Fibroblast of skin of left quadriceps (primary cell): ENCODE measurements around the gene RNGTT.
A peak's percentile ranks its signal among the peaks of the same experiment; 100 is the strongest.
"Not testable (repeated sequence)": the region's sequence is repeated elsewhere in the genome, so short reads cannot be mapped to it uniquely, and the experiment has no call there.

Experiments
- DNase-seq, 2 experiments: peaks; one replicate each; pipeline ENCODE4 v3.0.0-alpha.2; 2013; ENCODE audit warnings: low read depth in 2 of 2

The RNGTT gene

DNA sequence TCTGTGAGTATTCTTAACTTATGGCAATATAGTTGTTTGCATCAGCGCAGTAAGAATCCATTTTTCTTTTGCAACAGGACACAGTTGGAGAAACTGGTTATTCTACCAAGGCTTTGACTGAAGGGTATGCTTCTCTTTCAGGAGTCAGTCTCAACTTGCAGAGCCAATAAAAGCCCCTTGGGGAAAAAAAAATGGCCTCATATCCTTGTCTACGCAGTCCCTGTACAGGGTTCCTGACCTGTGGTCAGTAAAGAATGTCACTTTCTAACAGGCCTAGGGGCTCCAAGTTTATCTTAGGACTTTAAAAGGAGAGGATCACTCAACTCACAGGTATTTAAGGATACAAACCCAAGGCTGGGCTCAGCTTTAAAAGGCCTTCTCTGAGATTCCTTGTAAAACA, 6.9 kb upstream of the RNGTT start:
- no peak for DNase-seq

- DNase-seq = not testable (repeated sequence)
Observed at GRCh38 chr6:88969255-88969654, 5.8 kb upstream of the RNGTT start.

DNA sequence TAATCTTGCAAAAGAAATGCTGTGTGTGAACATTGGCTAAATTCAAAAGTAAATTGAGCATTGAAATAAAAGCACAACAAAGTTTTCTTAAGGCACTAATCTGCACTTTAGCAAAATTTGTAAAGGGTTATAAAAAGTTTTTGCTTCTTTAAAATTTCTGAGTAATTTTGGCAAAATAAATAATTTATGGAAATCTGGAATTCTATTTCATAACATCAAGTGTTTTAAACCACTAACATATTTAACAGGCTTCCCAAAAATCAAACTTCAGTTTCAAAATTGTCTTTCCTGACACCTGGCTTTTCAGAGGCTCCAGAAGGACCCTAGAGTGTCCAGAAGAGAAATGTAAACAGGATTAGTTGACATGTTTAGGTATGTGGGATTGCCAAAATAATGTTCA, 4.5 kb upstream of the RNGTT start:
- no peak for DNase-seq

DNA sequence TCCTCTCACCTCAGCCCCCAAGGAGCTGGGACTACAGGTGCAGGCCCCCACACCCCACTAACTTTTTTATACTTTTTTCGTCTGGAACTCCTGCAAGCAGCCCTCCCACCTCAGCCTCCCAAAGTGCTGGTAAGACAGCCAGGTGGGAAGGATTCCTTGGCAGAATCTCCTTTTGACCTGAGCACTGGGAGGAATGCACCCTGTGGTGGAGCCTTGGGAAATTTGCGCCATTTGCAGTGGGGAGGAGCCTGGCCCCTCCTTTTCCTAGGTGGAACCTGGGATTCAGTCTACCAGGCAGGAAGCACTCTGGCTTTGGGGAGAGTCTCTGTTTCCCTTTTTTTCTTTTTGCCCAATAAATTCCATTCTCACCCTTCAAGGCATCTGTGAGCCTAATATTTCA, 2.3 kb upstream of the RNGTT start:
- DNase-seq = no peak

DNA sequence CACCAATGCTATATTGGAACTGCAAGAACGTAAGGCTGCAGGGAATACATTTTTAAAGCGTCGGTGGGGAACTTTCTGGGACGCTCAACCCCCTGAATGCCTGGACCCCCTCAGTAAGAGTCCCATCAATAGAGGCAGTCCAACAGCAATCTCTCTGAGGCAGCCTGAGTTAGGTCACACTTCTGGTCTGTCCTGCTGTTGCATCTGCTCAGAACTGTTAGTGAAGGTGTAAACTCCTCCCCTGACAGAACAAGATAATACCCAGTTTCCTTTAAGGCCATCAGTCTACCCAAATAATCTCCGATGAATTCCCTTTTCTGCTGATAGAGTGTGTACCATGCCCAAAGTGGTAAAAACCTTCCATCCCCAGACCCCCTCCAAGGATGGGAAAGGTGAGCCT, 1.1 kb upstream of the RNGTT start:
- no peak for DNase-seq

DNA sequence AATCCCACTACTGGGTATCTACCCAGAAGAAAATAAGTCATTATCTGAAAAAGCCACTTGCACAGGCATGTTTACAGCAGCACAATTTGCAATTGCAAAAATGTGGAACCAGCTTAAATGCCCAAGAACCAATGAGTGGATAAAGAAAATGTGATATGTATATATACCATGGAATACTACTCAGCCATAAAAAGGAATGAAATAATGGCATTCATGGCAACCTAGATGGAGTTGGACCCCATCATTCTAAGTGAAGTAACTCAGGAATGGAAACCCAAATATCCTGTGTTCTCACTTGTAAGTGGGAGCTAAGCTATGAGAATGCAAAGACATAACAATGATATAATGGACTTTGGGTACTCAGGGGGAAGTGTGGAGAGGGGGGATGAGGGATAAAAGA, 4.6 kb downstream of the RNGTT start:
- DNase-seq = no peak

DNA sequence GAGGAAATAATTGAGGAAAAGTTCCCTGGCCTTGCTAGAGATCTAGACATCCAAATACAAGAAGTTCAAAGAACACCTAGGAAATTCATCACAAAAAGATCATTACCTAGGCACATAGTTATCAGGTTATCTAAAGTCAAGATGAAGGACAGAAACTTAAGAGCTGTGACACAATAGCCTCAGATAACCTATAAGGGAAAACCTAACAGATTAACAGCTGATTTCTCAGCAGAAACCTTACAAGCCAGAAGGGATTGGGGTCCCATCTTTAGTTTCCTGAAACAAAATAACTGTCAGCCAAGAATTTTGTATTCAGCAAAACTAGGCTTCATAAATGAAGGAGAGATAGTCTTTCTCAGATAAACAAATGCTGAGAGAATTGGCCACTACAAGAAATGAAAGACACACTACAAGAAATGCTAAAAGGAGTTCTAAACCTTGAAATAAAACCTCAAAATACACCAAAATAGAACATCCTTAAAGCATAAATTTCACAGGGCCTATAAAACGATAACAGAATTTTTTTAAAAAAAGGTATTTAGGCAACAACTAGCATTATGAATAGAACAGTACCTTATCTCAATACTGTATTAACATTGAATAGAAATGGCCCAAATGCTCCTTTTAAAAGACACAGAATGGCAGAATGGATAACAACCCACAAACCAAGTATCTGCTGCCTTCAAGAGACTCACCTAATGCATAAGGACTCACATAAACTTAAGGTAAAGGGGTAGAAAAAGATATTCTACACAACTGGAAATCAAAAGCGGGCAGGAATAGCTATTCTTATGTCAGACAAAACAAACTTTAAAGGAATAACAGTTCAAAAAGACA, 9.7 kb downstream of the RNGTT start:
- DNase-seq = no peak

- DNase-seq = peak in 1 of 2 experiments; percentile 2
Observed at GRCh38 chr6:88952065-88952704, 11.2 kb downstream of the RNGTT start.

GRCh38 chr6:88945415-88946008, 17.9 kb downstream of the RNGTT start:
- no peak for DNase-seq

GRCh38 chr6:88933521-88933920, 29.9 kb downstream of the RNGTT start:
- DNase-seq = no peak

DNA sequence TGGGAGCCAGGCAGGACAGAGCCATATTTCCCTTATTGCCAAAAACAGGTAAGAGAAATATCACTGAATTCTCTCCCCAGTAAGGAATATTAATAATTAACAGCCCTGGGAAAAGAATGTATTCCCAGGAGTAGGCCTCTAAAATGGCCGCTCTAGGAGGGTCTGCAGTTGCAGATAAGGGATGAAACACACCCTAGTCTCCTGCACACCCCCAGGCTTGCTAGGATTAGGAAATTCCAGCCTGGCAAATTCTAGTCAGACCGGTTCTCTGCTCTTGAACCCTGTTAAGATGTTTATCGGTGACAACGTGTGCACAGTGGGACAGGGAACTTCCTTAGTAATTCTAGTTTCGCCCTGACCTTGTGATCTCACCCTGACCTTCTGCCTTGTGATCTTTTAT, 31.4 kb downstream of the RNGTT start:
- not testable (repeated sequence) for DNase-seq

DNA sequence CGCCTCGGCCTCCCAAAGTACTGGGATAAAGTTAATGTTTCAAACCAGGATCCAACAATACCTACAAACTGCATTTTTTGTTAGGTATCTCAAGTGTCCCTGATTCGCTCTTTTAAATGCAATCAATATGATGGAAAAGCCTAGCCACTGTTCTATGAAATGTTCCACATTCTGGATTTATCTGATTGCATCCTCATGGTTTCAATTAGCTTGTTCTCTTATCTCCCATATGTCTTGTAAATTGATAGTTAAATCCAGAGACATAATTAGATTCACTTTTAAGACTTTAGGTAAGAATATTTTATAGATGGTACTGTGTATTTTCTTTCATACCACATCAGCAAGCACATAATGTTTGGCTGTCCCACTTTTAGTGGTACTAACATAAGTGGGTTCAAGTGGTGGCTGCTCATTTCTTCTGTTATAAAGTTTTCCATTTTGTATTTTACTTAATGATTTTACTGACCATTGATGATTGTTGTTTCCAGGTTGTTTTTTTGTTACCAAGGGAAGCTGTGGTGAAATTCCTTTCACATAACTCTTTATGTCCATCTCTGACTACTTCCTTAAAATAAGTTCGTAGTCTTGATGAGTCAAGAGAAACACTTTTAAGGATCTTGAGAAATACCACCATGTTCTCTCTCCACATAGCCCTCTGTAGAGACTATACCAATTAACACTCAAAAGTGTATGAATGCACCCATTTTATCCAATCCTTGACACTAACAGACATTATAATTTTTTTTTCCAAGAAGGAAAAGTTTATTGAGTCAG, 40.5 kb downstream of the RNGTT start:
- DNase-seq = no peak

- DNase-seq = no peak
Observed at GRCh38 chr6:88921734-88922133, 41.7 kb downstream of the RNGTT start.

- DNase-seq = no peak
Observed at GRCh38 chr6:88920774-88921733, 42.4 kb downstream of the RNGTT start.

- DNase-seq = no peak
Observed at GRCh38 chr6:88920088-88920487, 43.3 kb downstream of the RNGTT start.

GRCh38 chr6:88919032-88919431, 44.4 kb downstream of the RNGTT start:
- DNase-seq = no peak

- no peak for DNase-seq
Observed at GRCh38 chr6:88916615-88917208, 46.7 kb downstream of the RNGTT start.

DNA sequence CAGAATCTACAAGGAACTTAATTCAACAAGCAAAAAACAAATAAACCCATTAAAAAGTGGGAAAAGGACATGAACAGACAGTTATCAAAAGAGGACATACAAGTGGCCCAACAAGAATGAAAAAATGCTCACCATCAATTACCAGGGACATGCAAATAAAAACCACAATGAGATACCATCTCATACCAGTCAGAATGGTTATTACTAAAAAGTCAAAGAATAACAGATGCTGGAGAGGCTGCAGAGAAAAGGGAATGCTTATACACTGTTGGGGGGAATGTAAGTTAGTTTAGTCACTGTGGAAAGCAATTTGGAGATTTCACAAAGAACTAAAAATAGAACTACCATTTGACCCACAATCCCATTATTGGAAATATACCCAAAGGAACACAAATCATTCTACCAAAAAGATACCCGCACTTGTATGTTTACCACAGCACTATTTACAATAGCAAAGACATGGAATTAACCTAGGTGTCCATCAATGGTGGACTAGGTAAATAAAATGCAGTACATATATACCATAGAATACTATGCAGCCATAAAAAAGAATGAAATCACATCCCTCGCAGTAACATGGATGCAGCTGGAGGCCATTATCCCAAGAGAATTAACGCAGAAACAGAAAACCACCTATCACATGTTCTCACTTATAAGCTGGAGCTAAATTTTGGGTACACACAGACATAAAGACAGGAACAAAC, 48.4 kb downstream of the RNGTT start:
- DNase-seq = no peak

DNA sequence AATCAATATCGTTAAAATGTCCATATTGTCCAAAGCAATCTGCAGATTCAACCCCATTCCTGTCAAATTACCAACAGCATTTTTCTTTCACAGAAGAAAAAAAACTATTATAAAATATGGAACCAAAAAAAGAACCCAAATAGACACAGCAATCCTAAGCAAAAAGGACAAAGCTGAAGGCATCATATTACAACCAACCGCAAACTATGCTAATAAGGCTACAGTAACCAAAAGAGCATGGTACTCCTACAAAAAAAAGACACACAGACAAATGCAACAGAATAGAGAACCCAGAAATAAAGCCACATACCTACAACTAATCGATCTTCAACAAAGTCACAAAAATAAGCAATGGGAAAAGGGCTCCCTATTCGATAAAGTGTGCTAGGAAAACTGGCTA, 49.2 kb downstream of the RNGTT start:
- no peak for DNase-seq

- no peak for DNase-seq
Observed at GRCh38 chr6:88913471-88913870, 49.9 kb downstream of the RNGTT start.
